GM18870 (cell line): Measurements from ENCODE around the gene SLC4A11.

Experiments used
- ATAC-seq: cut with Tn5 transposase; IDR thresholded peaks from one replicate; pipeline ENCODE4 v1.9.1; 2021; ENCODE audit warnings: moderate library complexity; ENCODE audit not compliant: unreplicated experiment

Gene SLC4A11

DNA sequence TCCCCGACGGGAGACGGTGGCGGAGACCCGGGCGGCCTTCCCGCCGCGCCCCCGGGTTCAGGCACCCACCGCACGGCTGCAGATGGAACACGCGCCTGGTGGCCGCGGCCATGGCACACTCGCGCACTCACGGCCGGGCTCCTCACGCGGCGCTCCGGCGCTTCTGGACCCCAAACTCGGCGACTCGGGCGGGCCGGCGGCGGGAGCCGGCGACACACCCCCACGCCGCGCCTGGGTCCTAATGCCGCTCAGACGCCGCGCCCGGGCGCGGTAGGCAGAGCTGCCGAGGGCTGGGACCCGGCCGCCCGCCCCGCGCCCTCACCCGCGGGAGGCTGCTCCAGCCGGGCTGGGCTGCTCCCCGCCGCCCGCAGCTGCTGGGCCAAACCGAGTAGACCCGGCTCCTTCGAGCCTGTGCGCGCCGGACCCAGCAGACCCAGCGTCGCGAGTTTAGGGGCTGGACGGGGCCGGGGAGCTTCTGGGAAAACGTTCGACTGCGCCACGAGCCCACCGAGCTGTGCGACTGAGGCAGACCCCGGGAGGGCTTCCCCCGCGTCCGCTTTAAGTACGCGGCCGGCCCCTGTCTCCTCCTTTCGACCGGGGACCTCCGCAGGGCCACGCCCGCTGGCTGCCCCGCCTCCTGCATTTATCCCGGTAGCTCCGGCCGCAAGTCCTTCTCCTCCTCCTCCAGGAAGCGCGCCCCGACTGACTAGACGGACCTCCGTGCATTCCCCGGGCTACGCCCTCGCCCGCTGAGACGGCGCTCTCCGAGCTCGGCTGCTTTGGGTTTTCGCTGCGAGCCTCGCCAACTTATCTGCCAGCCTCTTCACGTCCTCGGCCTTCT is at the start of gene SLC4A11:
TSS of gene SLC4A11 (minus strand) at position 165 of the 841 bp plus-strand sequence. CDS start at position 112, 53 bp downstream.
- no peak for ATAC-seq

DNA sequence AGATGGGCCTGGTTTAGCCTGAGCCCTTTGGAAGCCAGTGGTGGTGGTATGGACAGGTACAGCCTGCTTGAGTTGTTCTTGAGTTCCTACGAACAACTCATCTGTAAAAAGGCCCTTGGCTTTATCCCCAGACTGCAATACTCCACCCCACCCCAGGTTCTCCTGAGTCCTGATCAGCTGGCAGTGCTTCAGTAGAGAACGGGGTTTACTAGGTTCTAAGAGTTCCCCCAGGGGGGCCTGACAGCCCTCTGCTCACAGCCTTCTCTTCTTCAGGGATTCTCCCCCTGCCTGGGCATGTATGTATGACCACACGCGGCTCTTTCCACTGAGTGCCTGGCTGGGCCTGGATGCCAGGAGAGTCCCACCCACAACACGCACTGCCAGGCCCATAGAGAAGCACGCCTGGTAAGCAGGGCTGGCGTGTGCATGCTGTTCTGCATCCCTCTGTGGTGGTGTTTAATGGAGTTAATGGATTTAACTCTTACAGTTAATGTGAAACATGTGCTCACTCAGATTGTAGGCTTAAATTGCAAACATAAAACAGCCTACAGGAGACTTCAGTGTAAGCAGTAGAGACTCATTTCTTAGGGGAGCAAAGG is 44.3 kb upstream of the SLC4A11 start:
- ATAC-seq: no peak

DNA sequence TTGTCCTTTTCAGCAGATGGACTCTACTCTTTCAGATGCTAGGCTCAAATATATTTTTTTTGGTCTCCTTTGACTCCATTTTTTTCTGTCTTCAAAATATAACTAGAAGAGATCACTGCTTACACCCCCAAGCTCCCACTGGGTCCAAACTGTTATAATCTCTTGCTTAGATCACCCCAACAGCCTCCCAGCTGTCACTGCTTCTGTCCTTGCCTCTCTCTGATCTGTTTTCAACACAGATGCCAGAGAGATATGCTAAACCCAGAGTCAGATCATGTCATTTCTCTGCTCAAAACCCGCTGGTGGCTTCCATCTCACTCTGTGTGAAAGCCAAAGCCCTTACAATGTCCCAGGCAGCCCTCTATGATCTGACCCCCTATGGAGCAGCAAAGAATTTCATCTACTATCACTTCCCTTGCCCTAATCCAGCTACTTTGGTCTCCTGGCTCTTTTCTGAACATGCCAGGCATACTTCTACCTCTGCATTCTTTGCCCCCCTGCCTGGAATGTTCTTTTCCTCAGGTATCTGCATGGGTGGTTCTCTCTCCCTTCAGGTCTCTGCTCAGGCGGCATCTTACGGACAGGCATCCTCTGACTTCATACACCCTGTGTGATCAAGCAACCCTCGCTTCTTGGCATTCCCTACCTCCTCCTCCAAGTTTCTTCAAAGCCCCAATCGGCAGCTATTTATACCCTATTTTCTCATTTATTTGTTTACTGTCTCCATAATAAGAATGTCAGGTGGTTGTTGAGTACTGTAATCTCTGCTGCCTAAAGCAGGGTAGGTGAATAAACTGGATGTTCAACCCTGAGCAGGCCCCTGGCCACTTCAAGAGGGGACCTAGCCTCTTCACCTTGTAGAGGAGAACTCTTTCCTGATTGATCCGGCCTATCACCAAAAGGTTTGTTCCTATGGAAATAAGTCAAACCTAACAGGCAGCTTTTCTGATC is 43.6 kb upstream of the SLC4A11 start:
- no peak for ATAC-seq

DNA sequence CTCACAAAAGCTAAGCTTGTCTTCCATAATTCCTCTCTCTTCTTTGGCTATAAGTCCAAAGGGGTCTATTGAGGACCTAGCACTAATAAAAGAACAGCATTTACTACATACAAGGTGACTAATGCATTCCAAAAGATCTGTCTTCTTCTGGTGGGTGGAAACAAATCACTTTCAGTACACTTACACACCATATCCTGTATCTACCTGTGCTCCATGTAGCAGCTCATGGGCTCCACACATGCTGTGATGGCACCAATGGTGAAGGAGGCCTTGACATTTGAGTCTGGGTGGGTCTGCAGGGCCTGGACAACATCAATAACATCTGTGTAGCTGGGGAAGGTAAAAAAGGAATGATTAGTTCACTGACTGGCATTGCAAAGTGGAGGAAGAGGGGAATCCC is 42.4 kb upstream of the SLC4A11 start:
- no peak for ATAC-seq

DNA sequence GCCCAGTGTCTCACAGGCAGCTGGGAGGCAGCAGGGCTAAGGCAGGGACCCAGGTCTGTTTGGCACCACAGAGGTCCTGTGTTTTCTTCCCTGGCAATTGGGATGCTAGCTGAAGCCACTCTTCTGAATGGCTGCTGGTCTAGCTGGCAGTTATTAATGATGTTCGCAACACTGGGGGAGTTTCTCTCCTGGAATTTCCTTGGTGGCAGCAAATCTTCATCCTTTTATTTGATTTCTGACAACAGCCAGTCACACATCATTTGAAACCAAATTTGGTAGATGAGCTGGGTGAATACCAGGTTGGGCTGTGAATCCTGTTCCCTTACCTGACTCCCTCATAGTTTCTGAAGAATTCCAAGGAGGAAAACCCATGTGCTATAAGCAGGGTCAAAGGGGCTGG is 40.8 kb upstream of the SLC4A11 start:
- no peak for ATAC-seq

DNA sequence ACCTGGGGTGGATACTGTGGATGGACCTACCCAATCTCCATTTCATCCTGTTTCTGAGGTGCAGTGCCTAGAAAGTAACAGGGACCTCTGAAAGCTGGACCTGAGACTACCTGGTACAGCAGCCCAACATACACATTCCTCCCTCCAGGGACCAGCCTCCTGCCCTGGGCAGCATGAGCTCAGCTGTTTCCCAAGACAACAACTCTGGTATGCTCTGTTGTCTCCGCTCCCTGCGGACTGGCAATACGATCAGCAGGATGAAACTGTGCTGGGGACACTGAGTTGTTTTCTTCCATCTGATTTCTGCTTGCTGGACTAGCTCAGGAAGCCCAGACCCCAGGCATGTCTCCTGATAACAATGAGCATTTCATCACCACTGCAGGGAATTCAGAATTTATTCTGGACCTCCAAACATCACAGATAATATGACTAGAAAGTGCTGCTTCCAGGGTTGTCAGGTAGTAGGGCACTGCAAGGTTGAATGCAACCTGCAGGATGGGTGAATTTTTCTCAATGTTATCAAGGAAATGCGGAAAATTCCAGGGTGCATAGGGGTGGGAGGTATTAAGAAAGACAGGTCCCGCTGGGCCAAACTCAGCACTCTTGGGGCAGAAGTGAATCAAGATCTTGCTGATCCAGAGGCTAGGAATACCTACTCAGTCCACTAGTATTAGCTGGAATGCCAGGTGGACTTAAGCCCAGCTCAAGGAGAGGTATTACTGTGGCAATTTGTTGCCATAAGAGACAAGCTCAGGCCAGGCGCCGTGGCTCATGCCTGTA is 38.9 kb upstream of the SLC4A11 start:
- no peak for ATAC-seq

DNA sequence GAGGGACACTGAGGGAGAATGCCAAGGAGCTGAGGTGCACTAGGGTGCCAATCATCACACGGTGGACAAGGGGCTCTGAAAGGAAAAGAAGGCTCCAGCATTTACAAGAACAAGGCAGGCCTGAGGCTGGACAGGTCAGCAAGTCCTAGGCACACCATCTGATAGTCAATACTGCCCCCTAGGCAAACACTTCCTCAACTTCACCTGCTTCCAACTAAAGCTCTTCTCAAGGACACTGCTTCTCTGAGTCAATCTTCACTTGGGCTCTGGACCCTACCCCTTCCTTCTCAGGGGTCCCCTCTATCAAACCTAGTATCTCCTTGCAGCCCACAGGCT is 37.7 kb upstream of the SLC4A11 start:
- ATAC-seq: no peak

DNA sequence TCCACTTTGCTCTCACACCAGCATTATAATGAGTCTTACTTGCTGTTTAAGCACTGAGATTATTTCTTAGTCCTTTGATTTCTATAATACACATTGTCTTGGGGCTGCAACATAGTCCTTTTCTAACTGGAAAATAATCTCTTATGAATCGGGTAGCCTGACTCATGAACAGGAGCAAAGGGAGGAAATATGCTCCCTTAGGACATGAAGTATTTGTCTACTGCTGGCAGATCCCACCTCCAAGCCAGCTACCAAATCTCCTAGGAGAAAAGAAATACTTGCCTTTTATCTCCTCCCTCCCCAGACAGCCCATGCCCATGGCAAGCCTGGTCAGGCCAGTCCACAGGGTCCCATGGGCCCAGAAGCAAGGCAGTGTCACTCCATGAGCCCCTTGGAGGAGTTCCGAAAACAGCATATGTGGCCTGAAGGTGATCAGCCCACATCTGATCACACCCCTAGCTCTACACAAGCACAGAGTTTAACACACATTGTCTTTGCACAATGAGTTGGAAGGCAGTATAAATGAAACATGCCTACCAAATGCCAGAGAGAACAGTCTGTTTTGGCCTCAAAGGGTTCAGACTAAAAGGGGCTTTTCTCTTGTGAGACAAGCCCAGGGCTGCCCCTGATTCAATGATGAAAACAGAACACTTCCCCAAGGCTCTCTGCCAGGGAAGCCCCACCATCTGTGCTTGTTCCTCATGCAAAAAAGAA is 37.1 kb upstream of the SLC4A11 start:
- no peak for ATAC-seq

DNA sequence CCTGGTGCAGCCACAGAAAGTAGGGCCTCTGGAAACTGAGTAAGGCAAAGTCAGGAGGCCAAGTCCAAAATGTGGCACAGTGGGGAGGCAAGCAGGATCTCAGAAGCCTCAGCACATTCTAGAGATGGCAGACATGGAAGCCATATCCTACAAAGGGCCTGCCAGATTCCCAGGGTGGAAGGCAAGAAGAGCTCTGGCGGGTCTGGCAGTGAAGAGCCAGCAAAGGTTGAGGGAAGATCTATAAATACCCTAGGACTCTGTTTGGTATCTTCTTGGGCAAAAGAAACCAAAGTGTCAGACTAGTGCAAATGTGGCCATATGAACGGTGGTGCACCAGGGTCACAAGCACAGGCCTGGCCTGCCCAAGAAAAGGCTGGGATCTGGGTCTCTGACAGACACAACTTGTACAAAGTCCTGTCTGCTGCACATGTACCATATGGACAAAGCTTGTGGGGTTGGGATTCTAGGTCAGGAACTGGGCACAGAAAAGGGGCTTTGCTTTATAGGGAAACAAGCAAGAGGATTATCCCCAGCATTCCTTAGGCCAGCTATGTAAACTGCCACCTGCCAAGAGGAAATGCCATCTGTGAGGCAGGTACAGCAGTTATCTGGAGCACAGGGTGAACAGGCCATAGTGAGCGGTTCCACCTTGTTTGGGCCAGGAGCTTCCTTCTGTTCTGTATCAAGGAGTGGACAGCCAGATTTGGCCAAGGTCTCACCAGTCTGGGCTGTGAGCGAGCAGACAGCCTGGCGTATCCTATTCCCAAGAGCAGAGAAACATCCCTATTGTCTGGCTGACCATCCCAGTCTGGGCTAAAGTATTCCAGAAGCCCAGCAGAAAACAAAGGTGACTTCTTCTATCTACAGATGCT is 36.3 kb upstream of the SLC4A11 start:
- no peak for ATAC-seq

DNA sequence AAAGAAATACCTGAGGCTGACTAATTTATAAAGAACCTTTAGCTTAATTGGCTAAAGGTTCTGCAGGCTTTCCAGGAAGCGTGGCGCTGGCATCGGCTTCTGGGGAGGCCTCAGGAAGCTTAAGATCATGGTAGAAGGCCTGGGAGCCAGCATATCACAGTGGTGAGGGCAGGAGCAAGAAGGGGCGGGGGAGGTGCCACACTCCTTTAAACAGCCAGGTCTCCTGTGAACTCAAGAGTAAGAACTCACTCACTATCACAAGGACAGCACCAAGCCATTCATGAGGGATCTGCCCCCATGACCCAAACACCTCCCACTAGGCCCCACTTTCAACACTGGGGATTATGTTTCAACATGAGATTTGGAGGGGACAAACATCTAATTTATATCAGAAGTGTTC is 34.4 kb upstream of the SLC4A11 start:
- ATAC-seq: no peak

DNA sequence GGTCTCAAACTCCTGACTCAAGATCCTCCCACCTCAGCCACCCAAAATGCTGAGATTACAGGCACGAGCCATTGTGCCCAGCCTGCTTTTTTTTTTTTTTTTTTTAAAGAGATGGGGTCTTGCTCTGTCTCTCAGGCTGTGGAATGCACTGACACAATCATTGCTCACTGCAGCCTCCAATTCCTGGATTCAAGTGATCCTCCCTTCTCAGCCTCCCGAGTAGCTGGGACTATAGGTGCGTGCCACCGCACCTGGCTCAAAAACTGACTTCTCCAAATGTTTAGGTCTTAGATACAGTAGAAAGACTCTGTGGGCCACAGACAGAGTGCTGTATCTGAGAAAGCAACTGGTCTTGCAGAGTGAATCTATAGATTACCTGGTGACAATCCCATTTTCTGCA is 31.1 kb upstream of the SLC4A11 start:
- ATAC-seq: no peak

DNA sequence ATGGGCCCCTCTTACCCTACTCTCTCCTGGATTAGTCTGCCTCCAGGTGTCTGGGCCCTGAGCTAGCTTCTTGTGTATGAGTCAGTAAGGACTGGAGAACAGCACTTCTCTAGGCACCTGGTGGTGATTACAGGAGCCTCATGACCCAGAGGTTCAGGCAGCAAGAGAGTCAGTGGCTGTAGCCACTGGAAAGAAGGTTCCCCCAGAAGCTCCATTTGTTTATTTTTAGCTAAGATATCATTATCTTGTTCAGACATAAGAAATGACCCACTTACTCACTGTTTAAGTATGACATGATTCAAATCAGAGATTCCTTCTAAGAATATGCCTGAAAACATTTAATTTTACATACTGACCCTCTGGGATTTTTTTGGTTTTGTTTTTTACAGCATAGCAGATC is 23.6 kb upstream of the SLC4A11 start:
- ATAC-seq: no peak

DNA sequence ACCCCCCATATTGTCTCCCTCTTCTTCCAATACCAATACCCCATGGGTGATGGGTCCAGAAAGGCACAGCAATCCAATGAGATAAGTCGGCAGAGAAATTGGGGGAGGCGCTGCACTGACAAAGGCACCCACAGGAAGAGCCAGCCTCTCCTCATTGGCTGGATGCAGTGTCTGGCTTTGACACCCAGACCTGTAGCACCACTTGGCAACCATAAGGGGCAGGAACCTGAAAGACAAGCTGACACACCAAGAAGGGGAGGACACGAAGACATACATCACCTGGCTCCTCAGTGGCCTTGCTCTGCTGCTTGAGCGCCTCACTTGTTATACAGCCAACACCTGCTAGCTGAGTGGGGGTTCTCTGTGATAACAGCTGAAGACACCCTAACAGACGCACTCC is 19.4 kb upstream of the SLC4A11 start:
- ATAC-seq: no peak

DNA sequence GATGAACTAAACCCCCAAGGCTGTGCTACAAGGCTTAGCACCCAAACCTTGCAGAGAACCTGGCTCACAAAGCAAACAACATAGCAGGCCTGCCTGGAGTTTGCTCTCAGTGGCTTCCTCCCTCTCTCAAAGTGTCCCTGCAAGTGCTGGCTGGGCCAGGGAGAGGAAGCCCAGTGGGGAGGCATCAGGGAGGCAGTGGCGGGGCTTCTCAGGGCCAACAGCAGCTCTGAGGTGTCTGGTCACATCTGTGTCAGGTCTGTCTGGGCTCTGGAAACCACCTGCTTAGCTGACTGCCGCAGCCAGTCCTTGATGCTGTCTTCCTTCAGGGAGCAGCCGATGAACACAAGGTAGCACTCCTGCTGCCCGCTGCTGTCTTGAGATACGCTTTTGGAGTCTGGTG is 16.7 kb upstream of the SLC4A11 start:
- no peak for ATAC-seq

DNA sequence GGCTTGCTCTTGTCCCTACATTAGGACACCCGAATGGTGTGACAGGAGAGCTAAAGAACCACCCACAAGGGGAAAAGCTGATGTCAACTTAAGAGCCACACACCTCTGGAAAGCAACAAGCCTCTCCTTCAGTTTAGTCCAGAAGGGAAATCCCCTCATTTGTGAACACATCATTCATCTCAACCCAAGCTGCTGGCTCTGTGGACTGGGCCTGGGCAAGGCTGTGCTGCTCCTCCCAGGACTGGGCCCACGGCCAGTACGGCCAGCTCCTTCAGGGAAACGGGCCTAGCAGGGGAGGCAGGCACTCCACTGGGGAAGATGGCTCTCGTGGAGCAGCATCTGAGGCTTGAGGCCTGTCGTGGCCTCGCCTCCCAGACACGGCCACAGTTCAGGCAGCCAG is 12.8 kb upstream of the SLC4A11 start:
- ATAC-seq: no peak

DNA sequence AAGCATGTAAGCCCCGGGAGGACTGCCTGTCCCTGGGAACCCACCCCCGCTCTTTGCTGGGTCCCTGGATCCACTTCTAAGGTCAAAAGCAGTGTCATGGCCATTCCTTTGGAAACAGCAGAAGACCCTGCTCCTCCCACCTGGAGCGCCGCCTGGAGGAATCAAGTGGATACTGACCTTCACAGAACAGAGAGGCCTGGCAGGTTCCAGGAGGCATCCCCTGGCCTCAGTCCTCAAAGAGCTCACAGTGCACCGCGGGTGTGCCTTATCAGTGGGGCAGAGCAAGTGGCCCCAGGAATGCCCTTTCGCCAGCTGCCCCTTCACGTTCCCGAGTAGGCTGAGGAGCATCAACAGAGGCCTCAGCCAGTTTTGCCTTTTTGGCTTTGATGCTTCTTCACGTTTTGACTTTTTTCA is 11.1 kb upstream of the SLC4A11 start:
- ATAC-seq: no peak

DNA sequence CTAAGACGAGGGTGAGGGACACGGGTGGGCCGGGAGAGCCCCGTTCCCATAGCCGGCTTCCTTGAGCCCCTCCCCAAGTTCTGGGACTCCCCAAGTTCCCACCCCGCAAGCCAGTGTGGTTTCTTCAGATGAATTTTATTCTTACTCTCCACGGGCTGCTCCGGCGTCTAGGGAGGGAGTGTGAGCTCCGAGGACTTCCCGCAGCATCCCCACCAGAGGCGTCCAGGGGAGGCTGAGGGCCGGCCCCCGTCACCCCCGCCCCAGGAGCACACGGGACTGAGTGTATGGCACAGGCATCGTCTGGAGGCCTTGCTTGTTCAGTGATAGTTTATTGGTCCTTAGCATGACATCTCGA is 10.0 kb upstream of the SLC4A11 start:
- no peak for ATAC-seq

DNA sequence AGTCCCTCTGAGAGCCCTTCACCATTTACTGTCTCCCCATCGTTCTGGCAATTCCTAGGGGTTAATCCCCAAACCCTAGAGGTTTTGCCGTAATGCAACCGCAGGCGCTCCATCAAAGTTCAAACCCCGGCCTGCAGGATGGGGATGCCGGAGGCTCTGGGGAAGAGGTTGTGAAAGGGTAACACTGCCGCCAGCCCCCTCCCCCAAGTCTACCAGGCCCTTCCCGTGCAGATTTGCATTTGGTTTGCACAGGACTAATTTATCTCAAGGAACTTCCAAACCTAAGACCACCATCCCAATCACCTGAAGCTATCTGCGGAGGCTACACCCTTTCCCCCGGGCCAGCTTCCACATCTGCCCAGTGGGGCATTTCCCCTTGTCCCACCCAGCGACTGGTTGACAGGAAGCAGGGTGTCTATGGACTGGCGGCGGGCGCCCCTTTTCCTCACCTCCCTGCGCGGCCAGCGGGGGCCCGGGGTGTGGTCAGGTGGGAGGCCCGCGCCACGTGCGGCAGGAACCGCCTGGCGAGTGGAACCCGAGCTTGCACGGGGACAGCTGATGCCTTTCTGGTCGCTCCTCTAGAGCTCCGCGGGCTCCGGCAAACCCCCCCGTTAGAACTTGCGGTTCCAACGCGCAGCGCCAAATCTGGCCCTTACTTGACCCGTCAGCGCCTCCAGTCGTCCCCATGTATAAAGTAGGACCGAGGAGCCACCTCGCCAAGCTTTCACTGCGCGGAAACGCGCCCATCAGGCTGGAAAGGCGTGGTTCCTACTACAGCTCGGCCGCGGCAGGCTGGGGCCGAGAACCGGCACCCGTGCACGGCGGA is 9.4 kb upstream of the SLC4A11 start:
- no peak for ATAC-seq

DNA sequence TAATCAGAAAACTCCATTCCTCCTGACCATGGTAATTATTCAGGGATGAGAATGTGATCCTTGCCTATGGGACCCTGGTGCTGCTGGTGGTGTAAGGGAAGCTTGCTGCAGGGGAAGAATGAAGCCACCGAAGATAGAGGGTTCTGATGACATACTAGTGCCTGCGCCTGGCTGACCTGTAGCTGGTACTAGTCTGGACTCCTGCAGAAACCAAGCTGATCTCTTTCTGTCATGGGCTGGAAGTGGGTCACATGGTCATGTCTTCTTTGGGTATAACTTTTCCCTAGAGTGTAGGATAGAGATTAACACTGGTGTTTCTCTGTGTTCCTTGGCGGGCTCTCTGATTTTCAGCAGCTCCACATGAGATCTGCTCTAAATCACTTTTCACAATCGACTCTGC is 8.6 kb upstream of the SLC4A11 start:
- ATAC-seq: no peak
